ENCODE data around the gene DCDC2B. TPM values are rescaled to one million over a fixed set of nuclear protein-coding genes. Genes with fewer than 3 reads are reported as not detected.

The DCDC2B gene
- total and polyA plus RNA-seq, 9 of the 15 experiments (the other 6 are each of a cell fraction or from before 2014, with no cell fraction given): not detected

DNA sequence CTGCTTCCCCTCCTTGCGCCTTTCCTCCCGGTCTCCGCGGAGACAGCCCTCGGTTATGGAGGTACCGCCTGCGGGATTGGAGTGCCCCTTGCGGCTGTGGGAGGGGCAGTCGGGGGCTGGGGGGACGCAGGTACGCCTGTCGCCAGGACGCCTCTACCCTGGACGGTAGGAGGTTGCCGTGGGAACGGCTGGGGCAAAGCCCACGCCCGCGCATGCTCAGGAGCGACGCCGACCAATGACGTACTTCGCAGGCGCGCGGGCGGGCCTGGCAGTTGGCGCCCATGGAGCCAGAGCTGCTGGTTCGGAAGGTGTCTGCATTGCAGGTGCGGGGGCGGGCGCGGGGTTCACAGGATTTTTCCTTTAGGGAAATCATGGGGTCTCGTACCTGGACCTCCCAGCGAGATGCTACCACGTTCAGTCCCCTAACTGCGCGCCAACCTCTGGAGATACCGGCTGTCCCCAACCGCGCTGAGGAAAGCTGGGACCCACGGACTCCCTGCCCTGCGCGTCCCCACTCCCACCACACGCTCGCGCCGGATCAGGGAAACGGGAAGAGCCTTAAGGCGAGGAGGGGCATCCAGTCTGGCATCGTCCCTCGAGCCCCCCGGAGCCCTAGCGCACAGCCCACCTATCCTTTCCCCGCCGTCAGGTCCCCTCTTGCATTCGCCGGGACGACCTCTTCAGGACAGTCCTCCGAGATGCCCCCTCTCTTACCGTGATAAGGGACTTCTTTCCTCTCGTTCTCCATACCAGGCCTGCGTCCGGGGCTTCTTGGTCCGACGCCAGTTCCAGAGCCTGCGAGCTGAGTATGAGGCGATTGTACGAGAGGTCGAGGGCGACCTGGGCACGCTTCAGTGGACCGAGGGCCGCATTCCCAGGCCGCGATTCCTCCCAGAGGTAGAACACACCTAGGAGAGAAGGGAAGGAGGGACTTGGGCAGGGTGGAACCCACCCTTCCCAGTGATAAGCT is 3.2 kb upstream of the DCDC2B start, which contains the start of gene IQCC (continued):
- TF ChIP-seq, protein P1, sequence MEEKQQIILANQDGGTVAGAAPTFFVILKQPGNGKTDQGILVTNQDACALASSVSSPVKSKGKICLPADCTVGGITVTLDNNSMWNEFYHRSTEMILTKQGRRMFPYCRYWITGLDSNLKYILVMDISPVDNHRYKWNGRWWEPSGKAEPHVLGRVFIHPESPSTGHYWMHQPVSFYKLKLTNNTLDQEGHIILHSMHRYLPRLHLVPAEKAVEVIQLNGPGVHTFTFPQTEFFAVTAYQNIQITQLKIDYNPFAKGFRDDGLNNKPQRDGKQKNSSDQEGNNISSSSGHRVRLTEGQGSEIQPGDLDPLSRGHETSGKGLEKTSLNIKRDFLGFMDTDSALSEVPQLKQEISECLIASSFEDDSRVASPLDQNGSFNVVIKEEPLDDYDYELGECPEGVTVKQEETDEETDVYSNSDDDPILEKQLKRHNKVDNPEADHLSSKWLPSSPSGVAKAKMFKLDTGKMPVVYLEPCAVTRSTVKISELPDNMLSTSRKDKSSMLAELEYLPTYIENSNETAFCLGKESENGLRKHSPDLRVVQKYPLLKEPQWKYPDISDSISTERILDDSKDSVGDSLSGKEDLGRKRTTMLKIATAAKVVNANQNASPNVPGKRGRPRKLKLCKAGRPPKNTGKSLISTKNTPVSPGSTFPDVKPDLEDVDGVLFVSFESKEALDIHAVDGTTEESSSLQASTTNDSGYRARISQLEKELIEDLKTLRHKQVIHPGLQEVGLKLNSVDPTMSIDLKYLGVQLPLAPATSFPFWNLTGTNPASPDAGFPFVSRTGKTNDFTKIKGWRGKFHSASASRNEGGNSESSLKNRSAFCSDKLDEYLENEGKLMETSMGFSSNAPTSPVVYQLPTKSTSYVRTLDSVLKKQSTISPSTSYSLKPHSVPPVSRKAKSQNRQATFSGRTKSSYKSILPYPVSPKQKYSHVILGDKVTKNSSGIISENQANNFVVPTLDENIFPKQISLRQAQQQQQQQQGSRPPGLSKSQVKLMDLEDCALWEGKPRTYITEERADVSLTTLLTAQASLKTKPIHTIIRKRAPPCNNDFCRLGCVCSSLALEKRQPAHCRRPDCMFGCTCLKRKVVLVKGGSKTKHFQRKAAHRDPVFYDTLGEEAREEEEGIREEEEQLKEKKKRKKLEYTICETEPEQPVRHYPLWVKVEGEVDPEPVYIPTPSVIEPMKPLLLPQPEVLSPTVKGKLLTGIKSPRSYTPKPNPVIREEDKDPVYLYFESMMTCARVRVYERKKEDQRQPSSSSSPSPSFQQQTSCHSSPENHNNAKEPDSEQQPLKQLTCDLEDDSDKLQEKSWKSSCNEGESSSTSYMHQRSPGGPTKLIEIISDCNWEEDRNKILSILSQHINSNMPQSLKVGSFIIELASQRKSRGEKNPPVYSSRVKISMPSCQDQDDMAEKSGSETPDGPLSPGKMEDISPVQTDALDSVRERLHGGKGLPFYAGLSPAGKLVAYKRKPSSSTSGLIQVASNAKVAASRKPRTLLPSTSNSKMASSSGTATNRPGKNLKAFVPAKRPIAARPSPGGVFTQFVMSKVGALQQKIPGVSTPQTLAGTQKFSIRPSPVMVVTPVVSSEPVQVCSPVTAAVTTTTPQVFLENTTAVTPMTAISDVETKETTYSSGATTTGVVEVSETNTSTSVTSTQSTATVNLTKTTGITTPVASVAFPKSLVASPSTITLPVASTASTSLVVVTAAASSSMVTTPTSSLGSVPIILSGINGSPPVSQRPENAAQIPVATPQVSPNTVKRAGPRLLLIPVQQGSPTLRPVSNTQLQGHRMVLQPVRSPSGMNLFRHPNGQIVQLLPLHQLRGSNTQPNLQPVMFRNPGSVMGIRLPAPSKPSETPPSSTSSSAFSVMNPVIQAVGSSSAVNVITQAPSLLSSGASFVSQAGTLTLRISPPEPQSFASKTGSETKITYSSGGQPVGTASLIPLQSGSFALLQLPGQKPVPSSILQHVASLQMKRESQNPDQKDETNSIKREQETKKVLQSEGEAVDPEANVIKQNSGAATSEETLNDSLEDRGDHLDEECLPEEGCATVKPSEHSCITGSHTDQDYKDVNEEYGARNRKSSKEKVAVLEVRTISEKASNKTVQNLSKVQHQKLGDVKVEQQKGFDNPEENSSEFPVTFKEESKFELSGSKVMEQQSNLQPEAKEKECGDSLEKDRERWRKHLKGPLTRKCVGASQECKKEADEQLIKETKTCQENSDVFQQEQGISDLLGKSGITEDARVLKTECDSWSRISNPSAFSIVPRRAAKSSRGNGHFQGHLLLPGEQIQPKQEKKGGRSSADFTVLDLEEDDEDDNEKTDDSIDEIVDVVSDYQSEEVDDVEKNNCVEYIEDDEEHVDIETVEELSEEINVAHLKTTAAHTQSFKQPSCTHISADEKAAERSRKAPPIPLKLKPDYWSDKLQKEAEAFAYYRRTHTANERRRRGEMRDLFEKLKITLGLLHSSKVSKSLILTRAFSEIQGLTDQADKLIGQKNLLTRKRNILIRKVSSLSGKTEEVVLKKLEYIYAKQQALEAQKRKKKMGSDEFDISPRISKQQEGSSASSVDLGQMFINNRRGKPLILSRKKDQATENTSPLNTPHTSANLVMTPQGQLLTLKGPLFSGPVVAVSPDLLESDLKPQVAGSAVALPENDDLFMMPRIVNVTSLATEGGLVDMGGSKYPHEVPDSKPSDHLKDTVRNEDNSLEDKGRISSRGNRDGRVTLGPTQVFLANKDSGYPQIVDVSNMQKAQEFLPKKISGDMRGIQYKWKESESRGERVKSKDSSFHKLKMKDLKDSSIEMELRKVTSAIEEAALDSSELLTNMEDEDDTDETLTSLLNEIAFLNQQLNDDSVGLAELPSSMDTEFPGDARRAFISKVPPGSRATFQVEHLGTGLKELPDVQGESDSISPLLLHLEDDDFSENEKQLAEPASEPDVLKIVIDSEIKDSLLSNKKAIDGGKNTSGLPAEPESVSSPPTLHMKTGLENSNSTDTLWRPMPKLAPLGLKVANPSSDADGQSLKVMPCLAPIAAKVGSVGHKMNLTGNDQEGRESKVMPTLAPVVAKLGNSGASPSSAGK (IDR thresholded peaks at IDR 0.05): no peak; the same call in 1 of the 2 replicates
- TF ChIP-seq TBP (optimal IDR thresholded peaks at IDR 0.05; ENCODE audit: low read depth, low read length): peak; percentile 71
- TF ChIP-seq, protein P2, sequence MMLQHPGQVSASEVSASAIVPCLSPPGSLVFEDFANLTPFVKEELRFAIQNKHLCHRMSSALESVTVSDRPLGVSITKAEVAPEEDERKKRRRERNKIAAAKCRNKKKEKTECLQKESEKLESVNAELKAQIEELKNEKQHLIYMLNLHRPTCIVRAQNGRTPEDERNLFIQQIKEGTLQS (IDR thresholded peaks at IDR 0.05): no peak
- TF ChIP-seq, protein P2 (CRISPR knock-in tag; conservative IDR thresholded peaks at IDR 0.05): peak; percentile 55; the same call in 1 of the 2 replicates
- TF ChIP-seq ZNF830 (CRISPR knock-in tag; IDR thresholded peaks at IDR 0.05): no peak
- TF ChIP-seq KDM2B (CRISPR knock-in tag; IDR thresholded peaks at IDR 0.05): no peak
- no peak for TF ChIP-seq BDP1 (IDR thresholded peaks at IDR 0.05; ENCODE audit: insufficient read depth, insufficient read length)
- no peak for TF ChIP-seq FOXA1 (IDR thresholded peaks at IDR 0.05; ENCODE audit: borderline replicate concordance)
- TF ChIP-seq, protein P3, sequence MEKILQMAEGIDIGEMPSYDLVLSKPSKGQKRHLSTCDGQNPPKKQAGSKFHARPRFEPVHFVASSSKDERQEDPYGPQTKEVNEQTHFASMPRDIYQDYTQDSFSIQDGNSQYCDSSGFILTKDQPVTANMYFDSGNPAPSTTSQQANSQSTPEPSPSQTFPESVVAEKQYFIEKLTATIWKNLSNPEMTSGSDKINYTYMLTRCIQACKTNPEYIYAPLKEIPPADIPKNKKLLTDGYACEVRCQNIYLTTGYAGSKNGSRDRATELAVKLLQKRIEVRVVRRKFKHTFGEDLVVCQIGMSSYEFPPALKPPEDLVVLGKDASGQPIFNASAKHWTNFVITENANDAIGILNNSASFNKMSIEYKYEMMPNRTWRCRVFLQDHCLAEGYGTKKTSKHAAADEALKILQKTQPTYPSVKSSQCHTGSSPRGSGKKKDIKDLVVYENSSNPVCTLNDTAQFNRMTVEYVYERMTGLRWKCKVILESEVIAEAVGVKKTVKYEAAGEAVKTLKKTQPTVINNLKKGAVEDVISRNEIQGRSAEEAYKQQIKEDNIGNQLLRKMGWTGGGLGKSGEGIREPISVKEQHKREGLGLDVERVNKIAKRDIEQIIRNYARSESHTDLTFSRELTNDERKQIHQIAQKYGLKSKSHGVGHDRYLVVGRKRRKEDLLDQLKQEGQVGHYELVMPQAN (IDR thresholded peaks at IDR 0.05; ENCODE audit: borderline replicate concordance): peak; percentile 91; the same call in 1 of the 2 replicates
- peak; percentile 94 for TF ChIP-seq BMI1 (IDR thresholded peaks at IDR 0.05; ENCODE audit: low read length)
- TF ChIP-seq DACH1 (IDR thresholded peaks at IDR 0.05; ENCODE audit: partially characterized antibody): no peak
- no peak for TF ChIP-seq ZNF431 (CRISPR knock-in tag; IDR thresholded peaks at IDR 0.05)
- TF ChIP-seq TGIF2 (CRISPR knock-in tag; IDR thresholded peaks at IDR 0.05): no peak

Data from K562 (cell line).